Esophagus squamous epithelium (tissue), 5 donors: Measurements from ENCODE around the gene TMEM178B. TPM values are rescaled to one million over a fixed set of nuclear protein-coding genes. Genes with fewer than 3 reads are reported as not detected.
"Not testable (repeated sequence)": the region's sequence is repeated elsewhere in the genome, so short reads cannot be mapped to it uniquely, and the experiment has no call there.

Experiments
- DNase-seq: peaks from one replicate; lab custom pipeline; 2025; lab: John Stamatoyannopoulos, UW
- H3K27ac ChIP-seq, 4 donors: fragments of 200-600 bp; sonication (generic); one replicate each; pipeline ENCODE4 v1.5.1; 2016 to 2019; ENCODE audit warnings: mild to moderate bottlenecking in 1 of 4
- H3K27me3 ChIP-seq, 4 donors: fragments of 200-600 bp; sonication (generic); 1 replicate in 3 of 4; 2 replicates in 1 of 4; pipeline versions ENCODE4 v1.5.1 to v1.6.0; 2017 to 2021; ENCODE audit warnings: antibody characterized with exemption in 1 of 4
- H3K36me3 ChIP-seq, 3 donors: fragments of 200-600 bp; sonication (generic); one replicate each; pipeline ENCODE4 v1.5.1; 2016 to 2019
- H3K4me1 ChIP-seq, 3 donors: fragments of 200-600 bp; sonication (generic); one replicate each; pipeline ENCODE4 v1.5.1; 2017 to 2019
- H3K4me3 ChIP-seq, 4 donors: fragments of 200-600 bp; sonication (generic); 1 replicate in 3 of 4; 2 replicates in 1 of 4; pipeline ENCODE4 v1.5.1; 2016 to 2019; ENCODE audit warnings: mild to moderate bottlenecking in 2 of 4, moderate library complexity in 1 of 4
- H3K9me3 ChIP-seq, 3 donors: fragments of 200-600 bp; sonication (generic); one replicate each; pipeline ENCODE4 v1.5.1; 2016 to 2019
- POLR2A ChIP-seq, 4 donors: fragments of 450-650 bp; IDR thresholded peaks; one replicate each; pipeline ENCODE4 v1.6.1; 2017; ENCODE audit warnings: antibody characterized with exemption in 4 of 4, mild to moderate bottlenecking in 4 of 4, moderate library complexity in 3 of 4
- WGBS, 2 donors: methylation state at CpG; one replicate each; pipeline ENCODE4 v1.1.5; 2018; 5-methylcytosine and 5-hydroxymethylcytosine counted together
- intact Hi-C: fragments of 100-400 bp; cut with DNase I; formaldehyde crosslinking; loops from one replicate; pipeline ENCODE4 v1.15.0; 2022
- total RNA-seq, 4 donors: library from RNA; depleted of rRNA; stranded (reverse); fragments of >200 nt; gene quantifications; one replicate each; pipeline ENCODE4 v1.1.0, GENCODE V29; 2016
- TF ChIP-seq, protein P1 (sequence below), 6 experiments: fragments of 450-650 bp in 4 of 6; fragments of 200-600 bp in 2 of 6; sonication (generic) in 2 of 6; IDR thresholded peaks; one replicate each; pipeline ENCODE4 v1.5.1; 2016 to 2019; ENCODE audit warnings: antibody characterized with exemption in 6 of 6, mild to moderate bottlenecking in 4 of 6, moderate library complexity in 4 of 6
- donor health status: DM: yes; HTN: yes; CAD: no.

The TMEM178B gene
- total RNA-seq, 4 donors from 2014 or later: 0.95 to 1.7 (median 1.2) TPM

DNA sequence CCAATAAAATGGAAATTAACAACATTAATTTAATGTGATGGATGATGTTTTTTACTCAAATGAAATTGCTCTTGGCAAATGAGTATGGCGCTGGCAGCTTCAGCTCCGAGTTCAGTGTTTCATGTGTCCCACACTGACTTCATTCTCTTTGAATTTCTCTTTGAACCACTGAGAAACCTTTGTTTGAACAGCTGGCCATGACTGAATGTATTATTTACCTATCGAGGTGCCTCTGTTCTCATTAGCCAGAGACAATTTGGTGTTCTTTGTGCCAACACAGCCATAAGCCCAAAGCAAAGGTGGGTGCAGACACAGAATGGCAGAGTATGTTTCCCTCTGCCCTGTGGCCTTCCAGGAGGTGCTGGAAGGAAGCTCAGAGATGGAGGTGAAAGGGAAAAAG, 42.1 kb downstream of the TMEM178B start:
- WGBS, 2 donors: 40 to 50% methylated on average over 3 of the region's 3 CpGs
- TF ChIP-seq, protein P1, sequence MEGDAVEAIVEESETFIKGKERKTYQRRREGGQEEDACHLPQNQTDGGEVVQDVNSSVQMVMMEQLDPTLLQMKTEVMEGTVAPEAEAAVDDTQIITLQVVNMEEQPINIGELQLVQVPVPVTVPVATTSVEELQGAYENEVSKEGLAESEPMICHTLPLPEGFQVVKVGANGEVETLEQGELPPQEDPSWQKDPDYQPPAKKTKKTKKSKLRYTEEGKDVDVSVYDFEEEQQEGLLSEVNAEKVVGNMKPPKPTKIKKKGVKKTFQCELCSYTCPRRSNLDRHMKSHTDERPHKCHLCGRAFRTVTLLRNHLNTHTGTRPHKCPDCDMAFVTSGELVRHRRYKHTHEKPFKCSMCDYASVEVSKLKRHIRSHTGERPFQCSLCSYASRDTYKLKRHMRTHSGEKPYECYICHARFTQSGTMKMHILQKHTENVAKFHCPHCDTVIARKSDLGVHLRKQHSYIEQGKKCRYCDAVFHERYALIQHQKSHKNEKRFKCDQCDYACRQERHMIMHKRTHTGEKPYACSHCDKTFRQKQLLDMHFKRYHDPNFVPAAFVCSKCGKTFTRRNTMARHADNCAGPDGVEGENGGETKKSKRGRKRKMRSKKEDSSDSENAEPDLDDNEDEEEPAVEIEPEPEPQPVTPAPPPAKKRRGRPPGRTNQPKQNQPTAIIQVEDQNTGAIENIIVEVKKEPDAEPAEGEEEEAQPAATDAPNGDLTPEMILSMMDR (IDR thresholded peaks at IDR 0.05): no peak
- TF ChIP-seq POLR2A (IDR thresholded peaks at IDR 0.05): no peak
- Histone ChIP-seq H3K4me3 (no peak overlapping the region), H3K36me3 (no peaks in the 10 kb centered on the region), H3K27ac (no peak overlapping the region), H3K9me3 (no peaks in the 10 kb centered on the region), H3K4me1 (no peaks in the 10 kb centered on the region), H3K27me3 (no peaks in the 10 kb centered on the region)
- DNase-seq: no peak
- intact Hi-C loops: no loop called here

DNA sequence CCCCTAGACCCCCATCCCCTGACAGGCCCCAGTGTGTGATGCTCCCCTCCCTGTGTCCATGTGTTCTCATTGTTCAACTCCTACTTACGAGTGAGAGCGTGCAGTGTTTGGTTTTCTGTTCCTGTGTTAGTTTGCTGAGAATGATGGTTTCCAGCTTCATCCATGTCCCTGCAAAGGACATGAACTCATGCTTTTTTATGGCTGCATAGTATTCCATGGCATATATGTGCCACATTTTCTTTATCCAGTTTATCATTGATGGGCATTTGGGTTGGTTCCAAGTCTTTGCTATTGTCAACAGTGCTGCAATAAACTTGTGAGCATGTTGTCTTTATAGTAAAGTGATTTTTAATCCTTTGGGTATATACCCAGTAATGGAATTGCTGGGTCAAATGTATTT, 42.8 kb downstream of the TMEM178B start:
- intact Hi-C loops: not testable (repeated sequence)

DNA sequence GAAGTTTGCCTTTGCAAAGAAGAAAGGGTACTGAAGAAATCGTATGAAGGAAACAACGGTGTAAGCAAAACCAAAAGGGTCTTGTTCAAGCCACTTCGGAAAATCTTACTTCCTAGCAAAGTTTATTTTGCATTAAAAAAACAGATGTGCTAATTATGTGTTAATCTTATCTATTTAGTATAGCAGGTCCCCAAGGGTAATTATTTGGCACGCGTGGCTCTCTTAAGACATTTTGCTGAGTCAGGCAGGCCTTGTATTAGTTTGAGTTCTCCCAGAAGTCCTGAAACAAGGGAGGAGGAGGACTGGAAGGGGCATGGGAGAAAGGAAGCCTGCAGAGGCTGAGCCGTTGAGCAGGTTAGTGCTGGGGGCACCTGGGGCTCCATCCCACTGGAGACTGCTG, 44.9 kb downstream of the TMEM178B start:
- Histone ChIP-seq H3K4me3 (no peak overlapping the region), H3K27me3 (no peaks in the 10 kb centered on the region), H3K9me3 (no peaks in the 10 kb centered on the region), H3K4me1 (no peaks in the 10 kb centered on the region), H3K27ac (no peak overlapping the region), H3K36me3 (no peaks in the 10 kb centered on the region)
- WGBS, 2 donors: 75 to 78% methylated on average over 5 to 6 of the region's 6 CpGs
- no peak for DNase-seq
- intact Hi-C loops: no loop called here
- no peak for TF ChIP-seq POLR2A (IDR thresholded peaks at IDR 0.05)
- TF ChIP-seq, protein P1 (IDR thresholded peaks at IDR 0.05): no peak

More for the DNA sequence above, 42.8 kb downstream of the TMEM178B start:
- H3K27me3 ChIP-seq, H3K9me3 ChIP-seq, H3K4me1 ChIP-seq, H3K27ac ChIP-seq, DNase-seq, H3K4me3 ChIP-seq, H3K36me3 ChIP-seq: not testable (repeated sequence)
- 78 to 93% methylated on average over 2 of the region's 2 CpGs for WGBS, 2 donors

DNA sequence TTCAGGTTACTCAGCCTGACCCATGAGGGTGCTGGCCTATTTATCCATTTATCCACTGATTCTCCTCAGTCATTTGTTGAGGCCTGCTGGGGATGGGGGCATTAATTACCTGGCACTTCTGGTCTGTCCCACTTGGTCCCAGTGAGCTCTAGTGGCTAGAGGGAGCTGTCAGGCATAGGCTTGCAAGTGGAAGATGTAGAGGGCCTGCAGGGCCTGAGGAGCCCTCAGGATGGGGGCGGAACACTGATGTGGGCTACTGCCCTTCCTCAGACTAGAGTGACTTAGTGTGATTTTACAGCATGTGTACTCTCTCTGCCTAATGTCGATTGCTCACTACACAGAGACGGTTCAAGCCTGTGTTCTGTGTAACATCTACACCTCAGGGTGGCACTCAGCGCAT, 45.3 kb downstream of the TMEM178B start:
- TF ChIP-seq, protein P1 (IDR thresholded peaks at IDR 0.05): no peak
- no peak for TF ChIP-seq POLR2A (IDR thresholded peaks at IDR 0.05)
- intact Hi-C loops: no loop called here
- H3K36me3 ChIP-seq: no peaks in the 10 kb centered on the region
- no peak for DNase-seq
- no peaks in the 10 kb centered on the region for H3K9me3 ChIP-seq
- H3K27me3 ChIP-seq: no peaks in the 10 kb centered on the region
- no peak overlapping the region for H3K27ac ChIP-seq
- no peaks in the 10 kb centered on the region for H3K4me1 ChIP-seq
- WGBS, 2 donors: 86 to 92% methylated on average over 4 of the region's 4 CpGs
- H3K4me3 ChIP-seq: no peak overlapping the region

- H3K9me3 ChIP-seq: no peaks in the 10 kb centered on the region
- no peak for DNase-seq
- 73 to 87% methylated on average over 2 of the region's 2 CpGs for WGBS, 2 donors
- H3K27me3 ChIP-seq: no peaks in the 10 kb centered on the region
- no peak overlapping the region for H3K4me3 ChIP-seq
- TF ChIP-seq, protein P1 (IDR thresholded peaks at IDR 0.05): no peak
- TF ChIP-seq POLR2A (IDR thresholded peaks at IDR 0.05): no peak
- no peak overlapping the region for H3K27ac ChIP-seq
- no peaks in the 10 kb centered on the region for H3K4me1 ChIP-seq
- H3K36me3 ChIP-seq: no peaks in the 10 kb centered on the region
- intact Hi-C loops: no loop called here
Observed at GRCh38 chr7:141122736-141123135, 48.9 kb downstream of the TMEM178B start.

- Histone ChIP-seq H3K27me3 (no peaks in the 10 kb centered on the region), H3K4me3 (no peak overlapping the region), H3K9me3 (no peaks in the 10 kb centered on the region), H3K36me3 (no peaks in the 10 kb centered on the region), H3K27ac (no peak overlapping the region), H3K4me1 (no peaks in the 10 kb centered on the region)
- intact Hi-C loops: no loop called here
- WGBS, 2 donors: 86% methylated on average over 1 of the region's 1 CpG; no CpG with 5 or more reads in 1 of the 2 donors
- no peak for TF ChIP-seq POLR2A (IDR thresholded peaks at IDR 0.05)
- TF ChIP-seq, protein P1 (IDR thresholded peaks at IDR 0.05): no peak
- no peak for DNase-seq
Observed at GRCh38 chr7:141123522-141123921, 49.7 kb downstream of the TMEM178B start.
